ENCODE measurements around the gene KIF3A. TPM values are rescaled to one million over a fixed set of nuclear protein-coding genes. Genes with fewer than 3 reads are reported as not detected.

KIF3A gene
- total RNA-seq, 1 donor from 2014 or later: 10.5 TPM

DNA sequence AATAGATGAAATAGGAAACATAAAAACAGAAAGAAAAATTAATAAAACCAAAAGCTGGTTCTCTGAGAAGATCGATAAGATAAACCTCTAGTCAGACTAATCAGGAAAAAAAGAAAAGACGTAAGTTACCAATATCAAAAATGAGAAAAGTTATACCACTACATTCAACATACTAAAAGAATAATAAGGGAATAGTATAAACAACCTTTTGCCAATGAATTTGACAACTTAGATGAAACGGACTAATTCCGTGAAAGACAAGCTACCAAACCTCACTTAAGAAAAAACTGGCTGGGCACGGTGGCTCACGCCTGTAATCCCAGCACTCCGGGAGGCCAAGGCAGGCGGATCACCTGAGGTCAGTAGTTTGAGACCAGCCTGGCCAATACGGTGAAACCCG is 7.5 kb downstream of the KIF3A start:
- no peak overlapping the region for H3K4me3 ChIP-seq
- intact Hi-C loops (cut with DNase I): no loop called here
- no peaks in the 10 kb centered on the region for H3K4me1 ChIP-seq
- H3K27ac ChIP-seq: no peak overlapping the region
- H3K27me3 ChIP-seq: no peaks in the 10 kb centered on the region
- ATAC-seq (no peak), DNase-seq (no peak)
- H3K36me3 ChIP-seq: peaks cover 5% of the 10 kb centered on the region
- no peaks in the 10 kb centered on the region for H3K9me3 ChIP-seq
- no peak for TF ChIP-seq CTCF (IDR thresholded peaks at IDR 0.05)

GRCh38 chr5:132725745-132726144 is 11.6 kb downstream of the KIF3A start:
- intact Hi-C loops (cut with DNase I): no loop called here
- Histone ChIP-seq H3K36me3 (peaks cover 5% of the 10 kb centered on the region), H3K4me1 (no peaks in the 10 kb centered on the region), H3K27ac (no peak overlapping the region), H3K4me3 (no peak overlapping the region), H3K27me3 (no peaks in the 10 kb centered on the region), H3K9me3 (no peaks in the 10 kb centered on the region)
- no peak for ATAC-seq
- no peak for DNase-seq
- no peak for TF ChIP-seq CTCF (IDR thresholded peaks at IDR 0.05)

DNA sequence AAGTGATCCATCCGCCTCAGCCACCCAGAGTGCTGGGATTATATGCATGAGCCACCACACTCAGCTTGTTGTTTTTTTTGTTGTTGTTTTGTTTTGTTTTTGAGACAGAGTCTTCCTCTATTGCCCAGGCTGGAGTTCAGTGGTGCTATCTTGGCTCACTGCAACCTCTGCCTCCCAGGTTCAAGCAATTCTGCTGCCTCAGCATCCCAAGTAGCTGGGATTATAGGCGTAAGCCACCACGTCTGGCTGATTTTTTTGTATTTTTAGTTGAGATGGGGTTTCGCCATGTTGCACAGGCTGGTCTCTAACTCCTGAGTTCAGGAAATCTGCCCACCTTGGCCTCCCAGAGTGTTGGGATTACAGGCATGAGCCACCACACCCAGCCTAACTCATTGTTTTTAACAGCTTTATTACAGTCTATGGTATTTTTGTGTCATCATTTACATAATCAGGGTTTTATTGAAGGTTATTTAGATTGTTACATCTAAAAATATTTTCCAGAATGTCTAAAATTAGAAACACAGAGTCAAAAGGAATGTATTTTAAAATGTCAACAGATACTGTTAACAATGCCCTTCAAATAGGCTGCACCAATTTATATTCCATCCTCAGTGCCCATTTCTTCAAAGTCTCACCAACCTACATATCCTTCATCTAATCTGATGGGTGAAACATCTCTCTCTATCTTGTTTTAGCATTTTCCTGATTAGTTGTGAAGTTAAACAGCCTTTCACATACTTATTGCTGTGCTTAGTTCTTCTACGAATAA is 18.6 kb downstream of the KIF3A start:
- TF ChIP-seq CTCF (IDR thresholded peaks at IDR 0.05): no peak
- intact Hi-C loops (cut with DNase I): no loop called here

DNA sequence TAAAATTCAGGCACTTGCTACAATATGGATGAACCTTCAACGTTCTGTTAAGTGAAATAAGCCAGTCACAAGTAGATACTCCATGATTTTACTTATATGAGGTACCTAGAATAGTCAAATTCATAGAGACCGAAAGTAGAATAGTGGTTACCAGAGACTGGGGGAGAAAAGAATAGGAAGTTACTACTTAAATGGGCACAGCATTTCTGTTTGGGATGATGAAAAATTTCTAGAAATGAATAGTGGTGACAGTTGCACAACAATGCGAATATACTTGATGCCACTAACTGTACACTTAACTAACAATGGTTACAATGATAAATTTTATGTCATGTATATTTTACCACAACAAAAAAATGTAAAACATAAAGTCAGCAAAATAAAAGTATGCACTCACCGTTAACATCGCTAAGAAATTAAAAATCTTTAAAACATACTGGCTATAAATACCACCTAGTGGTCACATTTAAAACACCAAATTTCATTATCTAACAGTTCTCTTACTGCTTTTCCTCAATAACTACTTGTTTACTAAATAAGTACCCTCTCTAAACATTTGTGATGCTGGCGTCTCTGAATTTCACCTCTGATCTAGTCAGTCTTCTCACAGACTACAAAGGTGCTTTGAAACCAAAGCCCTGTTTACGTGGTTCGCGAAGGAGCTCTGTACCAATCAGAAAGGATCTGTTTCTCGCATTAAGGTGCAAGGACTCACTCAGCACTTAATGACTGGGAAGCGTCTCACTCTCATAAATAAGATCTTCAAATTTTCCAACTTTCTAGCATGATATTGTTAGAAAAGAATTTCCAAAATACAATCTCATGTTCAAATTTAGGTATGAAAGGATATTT is 22.7 kb downstream of the KIF3A start:
- intact Hi-C loops (cut with DNase I): no loop called here
- no peaks in the 10 kb centered on the region for H3K36me3 ChIP-seq
- ATAC-seq: no peak
- no peak for DNase-seq
- no peak overlapping the region for H3K4me3 ChIP-seq
- no peaks in the 10 kb centered on the region for H3K9me3 ChIP-seq
- no peak overlapping the region for H3K27ac ChIP-seq
- H3K4me1 ChIP-seq: no peaks in the 10 kb centered on the region
- H3K27me3 ChIP-seq: no peaks in the 10 kb centered on the region
- TF ChIP-seq CTCF (IDR thresholded peaks at IDR 0.05): peak; percentile 48

More for the DNA sequence above, 18.6 kb downstream of the KIF3A start:
- Histone ChIP-seq H3K36me3 (no peaks in the 10 kb centered on the region), H3K27me3 (no peaks in the 10 kb centered on the region), H3K4me3 (no peak overlapping the region), H3K27ac (no peak overlapping the region), H3K9me3 (no peaks in the 10 kb centered on the region), H3K4me1 (no peaks in the 10 kb centered on the region)
- ATAC-seq (no peak), DNase-seq (no peak)

- Histone ChIP-seq H3K4me3 (no peak overlapping the region), H3K36me3 (no peaks in the 10 kb centered on the region), H3K27me3 (no peaks in the 10 kb centered on the region), H3K9me3 (no peaks in the 10 kb centered on the region), H3K4me1 (no peaks in the 10 kb centered on the region), H3K27ac (no peak overlapping the region)
- intact Hi-C loops (cut with DNase I): no loop called here
- DNase-seq: no peak
- TF ChIP-seq CTCF (IDR thresholded peaks at IDR 0.05): no peak
- no peak for ATAC-seq
Measured at GRCh38 chr5:132708645-132709044, 28.7 kb downstream of the KIF3A start.

Measured in upper lobe of right lung (tissue), 1 donor.